Colonic mucosa (tissue), 4 donors: ENCODE data around the gene BIN1. TPM values are rescaled to one million over a fixed set of nuclear protein-coding genes. Genes with fewer than 3 reads are reported as not detected.

Source experiments
- DNase-seq: peaks from one replicate; pipeline ENCODE4 v3.0.0-alpha.2; 2020
- H3K27ac ChIP-seq: fragments of 200-600 bp; one replicate; pipeline ENCODE4 v1.8.0; 2021
- H3K27me3 ChIP-seq: fragments of 200-600 bp; one replicate; pipeline ENCODE4 v1.8.0; 2021
- H3K36me3 ChIP-seq: fragments of 200-600 bp; one replicate; pipeline ENCODE4 v1.8.0; 2021
- H3K4me1 ChIP-seq: fragments of 200-600 bp; one replicate; pipeline ENCODE4 v1.8.0; 2021; ENCODE audit warnings: mild to moderate bottlenecking
- H3K4me3 ChIP-seq: fragments of 200-600 bp; one replicate; pipeline ENCODE4 v1.8.0; 2021
- H3K9ac ChIP-seq, 2 donors: one replicate each; pipeline ENCODE4 v1.7.0; 2013; ENCODE audit warnings: control low read depth in 2 of 2, low read depth in 2 of 2, low read length in 2 of 2
- H3K9me3 ChIP-seq: fragments of 200-600 bp; one replicate; pipeline ENCODE4 v1.8.0; 2021
- CTCF ChIP-seq: fragments of 200-600 bp; IDR thresholded peaks from one replicate; pipeline ENCODE4 v1.8.0; 2022; ENCODE audit warnings: antibody characterized with exemption, mild to moderate bottlenecking
- intact Hi-C: fragments of 100-400 bp; cut with DNase I; formaldehyde crosslinking; loops from one replicate; pipeline ENCODE4 v1.14.1; 2022
- total RNA-seq, 2 donors: library from RNA; stranded (reverse); fragmentation: NEBNext Ultra II Directional in 1 of 2; extraction: Animal tissue kit (Norgen Biotek cat#: 25700) in 1 of 2; gene quantifications; one replicate each; pipeline ENCODE4 v1.2.1, GENCODE V29; 2021
- donor health status: healthy.
- donor health status: DM: no; HTN: no; CAD: no.
- donor health status: DM: no; HTN: no; CAD: no.

BIN1 gene
- 10 to 100 TPM; 38.5 to 60.8 TPM for total RNA-seq

DNA sequence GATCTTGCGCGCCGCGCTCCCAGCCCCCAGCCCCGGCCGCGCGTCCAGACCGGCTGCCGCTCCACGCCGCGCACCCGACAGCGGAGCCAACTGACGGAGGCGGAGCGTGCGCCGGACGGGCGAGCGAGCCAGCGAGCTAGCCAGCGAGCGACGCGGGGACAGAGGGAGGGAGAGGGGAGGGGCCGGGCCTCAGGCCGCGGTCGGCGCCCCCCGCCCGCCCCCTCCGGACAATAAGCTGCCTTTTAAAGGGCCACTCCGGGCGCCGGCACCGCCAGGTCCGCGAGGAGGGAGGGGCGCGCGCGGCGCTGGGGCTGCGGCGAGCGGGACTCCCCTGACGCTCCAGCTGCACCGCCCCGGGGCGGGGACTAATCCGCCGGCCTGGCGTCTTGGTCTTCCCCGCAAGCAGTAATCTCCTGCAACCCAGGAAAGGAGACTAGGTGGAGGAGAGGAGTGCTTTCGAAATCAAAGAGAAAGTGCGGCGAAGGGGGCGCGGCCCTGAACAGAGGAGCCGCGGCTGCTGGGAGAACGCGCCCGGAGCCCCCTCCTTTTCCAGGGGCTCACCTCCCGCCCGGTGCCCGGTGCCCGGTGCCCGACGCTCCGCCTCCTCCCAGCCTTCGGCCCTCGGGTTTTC lies at the start of gene BIN1:
BIN1 (minus strand) TSS at position 164 of the 631 bp plus-strand sequence. CDS start 211 bp downstream, outside the sequence.
- no peak for TF ChIP-seq CTCF
- Histone ChIP-seq H3K9ac (peak within 1 kb of the TSS; percentile 85 to 95), H3K4me1 (no peaks in the 10 kb centered on the region)

GRCh38 chr2:127155947-127156346 lies 49.0 kb upstream of the BIN1 start:
- no peak overlapping the region for H3K27ac ChIP-seq
- no peak for TF ChIP-seq CTCF
- intact Hi-C loops = no loop called here
- peak; percentile 31 for DNase-seq
- no peaks in the 10 kb centered on the region for H3K4me1 ChIP-seq
- no peaks in the 10 kb centered on the region for H3K9me3 ChIP-seq
- no peak overlapping the region for H3K4me3 ChIP-seq
- H3K27me3 ChIP-seq = no peaks in the 10 kb centered on the region
- H3K36me3 ChIP-seq = no peaks in the 10 kb centered on the region
- H3K9ac ChIP-seq = no peak overlapping the region

More for the DNA sequence above, at the start of gene BIN1:
- Histone ChIP-seq H3K9me3 (no peaks in the 10 kb centered on the region), H3K36me3 (no peaks in the 10 kb centered on the region), H3K4me3 (peak within 1 kb of the TSS; percentile 87), H3K27ac (peak within 1 kb of the TSS; percentile 84), H3K27me3 (no peaks in the 10 kb centered on the region)
- intact Hi-C loops = no loop called here
- peak; percentile 94 for DNase-seq

DNA sequence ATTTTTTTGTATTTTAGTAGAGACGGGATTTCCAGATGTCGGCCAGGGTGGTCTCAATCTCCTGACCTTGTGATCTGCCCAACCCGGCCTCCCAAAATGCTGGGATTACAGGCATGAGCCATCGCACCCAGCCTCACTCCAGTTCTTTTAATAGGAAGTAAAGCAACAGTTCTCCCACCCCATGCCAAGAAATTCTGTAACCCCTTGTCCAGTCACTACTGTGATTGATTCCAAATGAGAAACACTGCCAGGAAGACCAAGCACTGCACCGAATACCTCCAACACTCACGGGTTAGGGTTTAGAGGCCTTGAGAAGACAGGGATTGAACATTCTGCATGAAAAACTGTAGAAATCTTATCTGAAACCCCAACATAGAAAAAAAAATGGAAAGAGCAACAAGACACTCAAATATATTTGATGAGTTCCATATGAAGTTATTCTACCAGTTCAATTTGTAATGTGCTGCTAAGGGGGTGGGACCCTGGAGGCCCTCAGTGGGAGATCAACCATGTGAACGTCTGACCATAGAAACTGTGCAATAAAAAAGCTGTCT lies 48.2 kb upstream of the BIN1 start:
- Histone ChIP-seq H3K4me1 (no peaks in the 10 kb centered on the region), H3K4me3 (no peak overlapping the region), H3K27me3 (no peaks in the 10 kb centered on the region), H3K9me3 (no peaks in the 10 kb centered on the region), H3K9ac (no peak overlapping the region), H3K36me3 (no peaks in the 10 kb centered on the region), H3K27ac (no peak overlapping the region)
- intact Hi-C loops = no loop called here
- no peak for TF ChIP-seq CTCF
- DNase-seq = no peak

DNA sequence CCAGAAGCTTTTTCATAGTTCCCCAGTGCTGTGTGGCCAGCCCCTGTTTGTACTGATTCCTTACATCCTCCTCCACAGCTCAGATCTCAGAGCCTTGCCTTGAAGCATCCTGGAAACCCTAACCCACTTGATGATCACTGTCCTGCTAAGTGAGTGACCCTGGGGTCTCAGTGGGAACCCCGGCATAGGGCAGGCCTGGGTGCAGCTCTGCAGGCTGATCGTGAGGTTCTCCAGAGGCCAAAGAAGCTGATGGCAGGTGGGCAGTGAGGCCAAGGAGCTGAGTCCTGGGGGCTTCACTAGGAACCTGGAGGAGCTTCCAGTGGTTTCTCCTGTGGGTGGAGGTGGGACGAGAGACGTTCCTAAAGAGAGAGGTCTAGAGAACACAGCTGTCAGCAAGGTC lies 47.4 kb upstream of the BIN1 start:
- DNase-seq = no peak

DNA sequence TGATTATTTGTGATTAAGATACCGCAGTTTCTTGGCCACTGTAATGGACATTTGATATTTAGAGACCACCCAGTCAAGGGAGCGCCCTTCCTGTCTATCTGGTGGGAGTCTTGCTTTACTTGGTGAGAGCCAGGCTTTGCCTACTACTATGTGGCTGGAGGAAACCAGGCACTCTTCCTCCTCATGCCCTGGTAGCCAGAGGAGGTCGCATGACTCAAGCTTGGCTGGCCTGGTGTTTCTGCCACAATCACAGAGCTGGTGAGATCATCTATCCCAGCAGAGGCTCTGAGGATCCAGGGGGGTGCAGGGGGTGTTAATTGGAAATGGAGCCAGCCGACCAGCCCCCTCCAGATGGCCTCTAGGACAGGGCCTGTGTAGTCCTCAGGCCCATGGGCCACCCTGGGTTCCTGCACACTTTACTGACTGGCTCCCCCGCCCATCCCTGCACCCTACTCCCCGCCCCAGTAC lies 46.8 kb upstream of the BIN1 start:
- Histone ChIP-seq H3K4me3 (no peak overlapping the region), H3K36me3 (no peaks in the 10 kb centered on the region), H3K9ac (no peak overlapping the region), H3K27me3 (no peaks in the 10 kb centered on the region), H3K27ac (no peak overlapping the region), H3K9me3 (no peaks in the 10 kb centered on the region), H3K4me1 (no peaks in the 10 kb centered on the region)
- no peak for TF ChIP-seq CTCF
- DNase-seq = no peak
- intact Hi-C loops = no loop called here

More for the DNA sequence above, 47.4 kb upstream of the BIN1 start:
- Histone ChIP-seq H3K27ac (no peak overlapping the region), H3K36me3 (no peaks in the 10 kb centered on the region), H3K27me3 (no peaks in the 10 kb centered on the region), H3K9ac (no peak overlapping the region), H3K4me3 (no peak overlapping the region), H3K9me3 (no peaks in the 10 kb centered on the region), H3K4me1 (no peaks in the 10 kb centered on the region)
- intact Hi-C loops = no loop called here
- TF ChIP-seq CTCF = no peak
